Measurements from ENCODE around the gene INHBE.

The INHBE gene

DNA sequence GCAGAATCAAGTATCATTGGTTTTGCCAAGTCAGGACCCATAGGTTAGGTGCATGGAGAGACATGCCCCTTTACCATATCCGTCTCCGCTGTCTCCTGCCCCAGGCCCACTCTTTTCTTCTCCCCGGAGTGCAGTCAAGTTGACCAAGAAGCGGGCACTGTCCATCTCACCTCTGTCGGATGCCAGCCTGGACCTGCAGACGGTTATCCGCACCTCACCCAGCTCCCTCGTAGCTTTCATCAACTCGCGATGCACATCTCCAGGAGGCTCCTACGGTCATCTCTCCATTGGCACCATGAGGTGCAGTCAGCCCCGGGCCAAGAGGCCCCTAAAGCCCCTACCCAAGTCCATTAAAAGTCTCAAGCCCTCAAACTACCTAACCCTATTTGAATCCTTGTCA is 9.5 kb downstream of the INHBE start:
- Mint-ChIP-seq H3K27me3 (peaks cover 14% of the 10 kb centered on the region), H3K27ac (peak overlapping the region in 1 of 2 donors; percentile 77), H3K4me3 (peak overlapping the region in 1 of 2 donors; percentile 4), H3K4me1 (peaks cover 62% of the 10 kb centered on the region), H3K9me3 (no peaks in the 10 kb centered on the region)
- ATAC-seq (no peak), DNase-seq (no peak)

- Mint-ChIP-seq H3K9me3 (no peaks in the 10 kb centered on the region), H3K27me3 (peaks cover 12% of the 10 kb centered on the region), H3K4me3 (no peak overlapping the region), H3K4me1 (peaks cover 58% of the 10 kb centered on the region), H3K27ac (no peak overlapping the region)
- no peak for DNase-seq
- no peak for ATAC-seq
Measured at GRCh38 chr12:57465030-57465746, 10.1 kb downstream of the INHBE start.

GRCh38 chr12:57465747-57466505 is 10.8 kb downstream of the INHBE start:
- H3K4me3 Mint-ChIP-seq = no peak overlapping the region
- DNase-seq = no peak
- no peaks in the 10 kb centered on the region for H3K9me3 Mint-ChIP-seq

DNA sequence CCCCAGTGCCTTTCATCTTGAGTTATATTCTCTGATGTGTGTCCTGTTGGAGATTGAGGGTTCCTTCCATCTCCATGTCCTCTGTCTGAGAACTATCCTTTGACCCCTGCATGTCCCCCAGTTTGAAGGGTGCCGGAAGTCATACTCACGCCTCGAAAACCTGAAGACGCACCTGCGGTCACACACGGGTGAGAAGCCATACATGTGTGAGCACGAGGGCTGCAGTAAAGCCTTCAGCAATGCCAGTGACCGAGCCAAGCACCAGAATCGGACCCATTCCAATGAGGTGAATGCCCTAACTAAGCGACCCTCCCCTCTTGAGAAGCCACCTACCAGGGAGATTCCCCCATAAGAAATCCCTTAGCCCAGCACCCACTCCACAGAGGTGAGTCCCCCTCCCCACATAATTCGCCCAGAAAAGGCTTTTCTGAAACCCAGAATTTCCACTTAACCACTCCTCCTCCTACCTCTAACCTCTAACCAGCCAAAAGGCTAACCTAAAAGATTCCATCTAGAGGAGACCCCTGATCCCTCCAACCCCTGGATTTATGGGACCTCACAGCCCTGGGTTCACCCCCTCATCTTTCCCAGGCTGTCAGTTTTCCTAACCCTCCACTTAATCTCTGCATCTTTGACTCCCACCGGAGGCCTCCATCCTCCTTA is 12.2 kb downstream of the INHBE start:
- no peaks in the 10 kb centered on the region for H3K27me3 Mint-ChIP-seq
- H3K4me3 Mint-ChIP-seq = no peak overlapping the region
- ATAC-seq (no peak), DNase-seq (no peak)
- no peaks in the 10 kb centered on the region for H3K9me3 Mint-ChIP-seq
- peaks cover 51% of the 10 kb centered on the region for H3K4me1 Mint-ChIP-seq
- no peak overlapping the region for H3K27ac Mint-ChIP-seq

More at GRCh38 chr12:57465747-57466505, 10.8 kb downstream of the INHBE start:
- Mint-ChIP-seq H3K27ac (no peak overlapping the region), H3K4me1 (peaks cover 51% of the 10 kb centered on the region), H3K27me3 (peaks cover 4% of the 10 kb centered on the region)
- no peak for ATAC-seq

DNA sequence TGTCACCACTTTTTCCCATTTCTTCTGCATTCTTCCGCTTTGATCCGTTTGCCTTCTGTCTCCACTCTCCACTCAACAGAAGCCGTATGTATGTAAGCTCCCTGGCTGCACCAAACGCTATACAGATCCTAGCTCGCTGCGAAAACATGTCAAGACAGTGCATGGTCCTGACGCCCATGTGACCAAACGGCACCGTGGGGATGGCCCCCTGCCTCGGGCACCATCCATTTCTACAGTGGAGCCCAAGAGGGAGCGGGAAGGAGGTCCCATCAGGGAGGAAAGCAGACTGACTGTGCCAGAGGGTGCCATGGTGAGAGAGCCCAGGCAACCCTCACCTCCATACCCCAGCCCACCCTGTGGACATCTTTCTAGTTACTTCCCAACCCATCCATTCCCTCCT is 12.8 kb downstream of the INHBE start:
- peaks cover 51% of the 10 kb centered on the region for H3K4me1 Mint-ChIP-seq
- no peaks in the 10 kb centered on the region for H3K9me3 Mint-ChIP-seq
- no peak for DNase-seq
- no peak for ATAC-seq
- H3K27me3 Mint-ChIP-seq = no peaks in the 10 kb centered on the region
- H3K27ac Mint-ChIP-seq = no peak overlapping the region
- no peak overlapping the region for H3K4me3 Mint-ChIP-seq

DNA sequence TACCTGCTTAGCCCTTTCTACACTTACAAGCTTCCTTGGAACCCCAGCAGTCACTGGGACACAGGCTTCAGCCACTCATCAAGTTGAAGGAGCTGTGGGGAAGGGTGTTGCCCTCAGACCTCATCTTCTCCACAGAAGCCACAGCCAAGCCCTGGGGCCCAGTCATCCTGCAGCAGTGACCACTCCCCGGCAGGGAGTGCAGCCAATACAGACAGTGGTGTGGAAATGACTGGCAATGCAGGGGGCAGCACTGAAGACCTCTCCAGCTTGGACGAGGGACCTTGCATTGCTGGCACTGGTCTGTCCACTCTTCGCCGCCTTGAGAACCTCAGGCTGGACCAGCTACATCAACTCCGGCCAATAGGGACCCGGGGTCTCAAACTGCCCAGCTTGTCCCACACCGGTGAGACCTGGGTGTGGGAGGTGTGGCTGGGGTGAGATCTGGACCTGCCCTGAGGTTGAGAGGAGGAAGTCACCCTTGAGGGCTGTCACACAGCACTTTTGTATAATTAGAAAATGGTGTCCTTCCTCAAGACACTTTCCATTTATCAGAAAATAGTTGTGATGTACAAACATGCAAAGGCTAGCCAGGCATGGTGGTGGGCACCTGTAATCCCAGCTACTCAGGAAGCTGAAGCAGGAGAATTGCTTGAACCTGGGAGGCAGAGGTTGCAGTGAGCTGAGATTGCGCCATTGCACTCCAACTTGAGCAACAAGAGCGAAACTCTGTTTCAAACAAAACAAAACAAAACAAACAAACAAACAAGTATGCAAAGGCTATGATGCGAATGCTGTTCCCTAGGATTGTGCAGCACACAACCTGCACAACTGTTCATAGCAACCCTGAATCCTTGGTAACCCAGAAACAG is 14.4 kb downstream of the INHBE start:
- no peak overlapping the region for H3K27ac Mint-ChIP-seq
- no peak for ATAC-seq
- no peaks in the 10 kb centered on the region for H3K27me3 Mint-ChIP-seq
- no peak for DNase-seq
- H3K4me3 Mint-ChIP-seq = no peak overlapping the region
- no peaks in the 10 kb centered on the region for H3K9me3 Mint-ChIP-seq
- peaks cover 51% of the 10 kb centered on the region for H3K4me1 Mint-ChIP-seq

DNA sequence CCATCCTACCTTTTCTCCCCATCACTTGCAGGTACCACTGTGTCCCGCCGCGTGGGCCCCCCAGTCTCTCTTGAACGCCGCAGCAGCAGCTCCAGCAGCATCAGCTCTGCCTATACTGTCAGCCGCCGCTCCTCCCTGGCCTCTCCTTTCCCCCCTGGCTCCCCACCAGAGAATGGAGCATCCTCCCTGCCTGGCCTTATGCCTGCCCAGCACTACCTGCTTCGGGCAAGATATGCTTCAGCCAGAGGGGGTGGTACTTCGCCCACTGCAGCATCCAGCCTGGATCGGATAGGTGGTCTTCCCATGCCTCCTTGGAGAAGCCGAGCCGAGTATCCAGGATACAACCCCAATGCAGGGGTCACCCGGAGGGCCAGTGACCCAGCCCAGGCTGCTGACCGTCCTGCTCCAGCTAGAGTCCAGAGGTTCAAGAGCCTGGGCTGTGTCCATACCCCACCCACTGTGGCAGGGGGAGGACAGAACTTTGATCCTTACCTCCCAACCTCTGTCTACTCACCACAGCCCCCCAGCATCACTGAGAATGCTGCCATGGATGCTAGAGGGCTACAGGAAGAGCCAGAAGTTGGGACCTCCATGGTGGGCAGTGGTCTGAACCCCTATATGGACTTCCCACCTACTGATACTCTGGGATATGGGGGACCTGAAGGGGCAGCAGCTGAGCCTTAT is 15.3 kb downstream of the INHBE start:
- H3K4me3 Mint-ChIP-seq = no peak overlapping the region
- no peak overlapping the region for H3K27ac Mint-ChIP-seq
- H3K4me1 Mint-ChIP-seq = peaks cover 52% of the 10 kb centered on the region
- H3K27me3 Mint-ChIP-seq = no peaks in the 10 kb centered on the region
- peak; percentile 8 for ATAC-seq
- no peaks in the 10 kb centered on the region for H3K9me3 Mint-ChIP-seq
- no peak for DNase-seq

GRCh38 chr12:57470970-57471656 is 16.0 kb downstream of the INHBE start:
- ATAC-seq (peak; percentile 4), DNase-seq (no peak)
- Mint-ChIP-seq H3K27ac (peak overlapping the region in 1 of 2 donors; percentile 92), H3K27me3 (no peaks in the 10 kb centered on the region), H3K9me3 (no peaks in the 10 kb centered on the region), H3K4me3 (no peak overlapping the region), H3K4me1 (peaks cover 53% of the 10 kb centered on the region)

GRCh38 chr12:57471661-57472060 is 16.6 kb downstream of the INHBE start:
- Mint-ChIP-seq H3K9me3 (no peaks in the 10 kb centered on the region), H3K27ac (peak overlapping the region in 1 of 2 donors; percentile 84), H3K4me3 (no peak overlapping the region), H3K4me1 (peaks cover 59% of the 10 kb centered on the region), H3K27me3 (no peaks in the 10 kb centered on the region)
- DNase-seq = no peak
- no peak for ATAC-seq

- Mint-ChIP-seq H3K9me3 (no peaks in the 10 kb centered on the region), H3K4me1 (peaks cover 59% of the 10 kb centered on the region), H3K4me3 (no peak overlapping the region), H3K27me3 (no peaks in the 10 kb centered on the region), H3K27ac (peak overlapping the region in 1 of 2 donors; percentile 84)
- DNase-seq = no peak
- ATAC-seq = no peak
Measured at GRCh38 chr12:57472391-57472790, 17.3 kb downstream of the INHBE start.

DNA sequence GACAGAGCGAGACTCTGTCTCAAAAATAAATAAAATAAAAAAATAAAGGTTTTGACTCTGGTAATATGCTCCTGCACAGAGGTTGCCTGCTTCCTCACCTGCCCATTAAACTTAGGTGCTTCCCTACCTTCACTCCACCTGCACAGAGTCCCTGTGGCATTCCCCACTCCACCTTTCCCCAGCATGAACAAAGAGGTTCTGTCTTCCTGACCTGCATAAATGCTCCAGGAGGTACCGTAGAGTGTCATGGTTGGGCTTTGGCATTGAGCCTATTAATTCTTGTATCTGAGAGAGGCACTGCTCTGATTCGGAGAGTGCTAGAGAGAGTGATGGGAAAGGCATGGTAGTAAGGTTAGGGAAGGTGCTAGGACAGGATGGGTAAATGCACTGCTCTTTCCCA is 18.3 kb downstream of the INHBE start:
- DNase-seq (no peak), ATAC-seq (no peak)
- Mint-ChIP-seq H3K4me1 (peaks cover 65% of the 10 kb centered on the region), H3K27me3 (no peaks in the 10 kb centered on the region), H3K27ac (no peak overlapping the region), H3K4me3 (no peak overlapping the region), H3K9me3 (no peaks in the 10 kb centered on the region)

DNA sequence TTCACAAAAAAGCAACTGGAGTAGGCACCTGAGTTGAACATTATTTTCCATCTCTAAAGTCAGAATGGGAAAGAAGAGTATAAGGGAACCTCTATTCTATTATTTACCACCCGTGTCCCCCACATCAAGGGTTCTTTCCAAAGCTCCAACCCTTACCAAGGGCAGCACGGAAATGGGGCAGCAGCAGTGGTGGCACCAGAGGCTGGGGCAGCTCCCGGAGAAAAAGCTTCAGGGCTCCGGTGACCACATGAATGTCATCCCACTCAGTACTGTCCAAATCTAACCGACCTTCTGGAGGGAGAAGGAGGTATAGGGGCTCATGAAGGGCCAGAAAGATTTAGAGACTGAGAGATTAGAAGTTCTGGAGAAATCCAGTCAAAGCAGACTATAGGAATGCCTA is 18.8 kb downstream of the INHBE start:
- peak overlapping the region in 1 of 2 donors; percentile 95 for H3K27ac Mint-ChIP-seq
- DNase-seq = no peak

GRCh38 chr12:57474430-57474829 is 19.3 kb downstream of the INHBE start:
- ATAC-seq (no peak), DNase-seq (no peak)
- H3K9me3 Mint-ChIP-seq = no peaks in the 10 kb centered on the region
- peak overlapping the region; percentile 71 to 76 for H3K4me3 Mint-ChIP-seq
- H3K27me3 Mint-ChIP-seq = no peaks in the 10 kb centered on the region
- H3K27ac Mint-ChIP-seq = peak overlapping the region; percentile 81 to 95
- peaks cover 75% of the 10 kb centered on the region for H3K4me1 Mint-ChIP-seq

More for the DNA sequence above, 18.8 kb downstream of the INHBE start:
- H3K4me1 Mint-ChIP-seq = peaks cover 70% of the 10 kb centered on the region
- H3K27me3 Mint-ChIP-seq = no peaks in the 10 kb centered on the region
- no peaks in the 10 kb centered on the region for H3K9me3 Mint-ChIP-seq
- no peak for ATAC-seq
- peak overlapping the region; percentile 71 to 76 for H3K4me3 Mint-ChIP-seq

GRCh38 chr12:57474862-57475261 is 19.8 kb downstream of the INHBE start:
- Mint-ChIP-seq H3K27me3 (no peaks in the 10 kb centered on the region), H3K9me3 (no peaks in the 10 kb centered on the region), H3K4me1 (peaks cover 80% of the 10 kb centered on the region), H3K4me3 (peak overlapping the region; percentile 71 to 76), H3K27ac (no peak overlapping the region)
- ATAC-seq (no peak), DNase-seq (no peak)
